MM.1S (cell line): ENCODE results near the gene HCST.

Source experiments
- EZH2 ChIP-seq: fragments of 300-600 bp; sonication (generic); optimal IDR thresholded peaks from 2 replicates; pipeline ENCODE3; 2017; ENCODE audit warnings: low read depth, mild to moderate bottlenecking, antibody characterized with exemption, low read length, mixed read lengths
- TF ChIP-seq, protein P1 (sequence below): fragments of 300-600 bp; sonication (generic); IDR thresholded peaks from 2 replicates; pipeline ENCODE4 v1.5.1; 2016; ENCODE audit warnings: antibody characterized with exemption, low read length, mixed read lengths

DNA sequence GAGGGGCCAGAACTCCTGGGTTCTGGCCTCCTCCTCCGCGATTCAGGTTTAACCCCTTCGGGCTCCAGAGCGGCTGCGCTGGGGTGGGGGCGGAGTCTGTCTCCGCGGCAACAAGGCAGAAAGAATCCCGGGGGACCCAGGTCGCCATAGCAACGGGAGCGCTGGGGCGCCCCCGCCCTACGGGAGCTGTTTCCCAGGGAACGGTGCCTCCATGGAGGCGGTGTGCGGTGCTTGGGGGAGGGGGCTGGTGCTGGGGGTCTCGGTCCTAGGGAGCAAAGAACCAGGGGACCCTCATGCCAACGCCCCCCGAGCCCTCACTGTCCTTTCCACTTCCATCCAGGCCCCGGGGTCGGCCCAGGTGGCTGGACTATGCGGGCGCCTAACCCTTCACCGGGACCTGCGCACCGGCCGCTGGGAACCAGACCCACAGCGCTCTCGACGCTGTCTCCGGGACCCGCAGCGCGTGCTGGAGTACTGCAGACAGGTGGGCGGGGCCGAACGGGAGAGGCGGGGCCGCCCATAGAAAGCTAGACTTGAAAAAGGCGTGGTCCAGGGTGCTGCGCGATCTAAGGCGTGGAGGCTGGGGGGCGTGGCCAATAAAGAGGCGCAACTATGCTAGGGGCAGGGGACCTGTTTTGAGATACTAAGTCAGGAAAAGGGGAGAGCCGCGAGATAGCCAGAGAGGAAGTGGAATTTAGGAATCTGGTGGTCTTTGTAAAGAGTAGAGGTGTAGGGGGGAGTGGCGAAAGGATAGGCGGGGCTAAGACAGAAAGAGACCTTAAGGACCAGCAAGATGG is 32.8 kb upstream of the HCST start:
- TF ChIP-seq, protein P1, sequence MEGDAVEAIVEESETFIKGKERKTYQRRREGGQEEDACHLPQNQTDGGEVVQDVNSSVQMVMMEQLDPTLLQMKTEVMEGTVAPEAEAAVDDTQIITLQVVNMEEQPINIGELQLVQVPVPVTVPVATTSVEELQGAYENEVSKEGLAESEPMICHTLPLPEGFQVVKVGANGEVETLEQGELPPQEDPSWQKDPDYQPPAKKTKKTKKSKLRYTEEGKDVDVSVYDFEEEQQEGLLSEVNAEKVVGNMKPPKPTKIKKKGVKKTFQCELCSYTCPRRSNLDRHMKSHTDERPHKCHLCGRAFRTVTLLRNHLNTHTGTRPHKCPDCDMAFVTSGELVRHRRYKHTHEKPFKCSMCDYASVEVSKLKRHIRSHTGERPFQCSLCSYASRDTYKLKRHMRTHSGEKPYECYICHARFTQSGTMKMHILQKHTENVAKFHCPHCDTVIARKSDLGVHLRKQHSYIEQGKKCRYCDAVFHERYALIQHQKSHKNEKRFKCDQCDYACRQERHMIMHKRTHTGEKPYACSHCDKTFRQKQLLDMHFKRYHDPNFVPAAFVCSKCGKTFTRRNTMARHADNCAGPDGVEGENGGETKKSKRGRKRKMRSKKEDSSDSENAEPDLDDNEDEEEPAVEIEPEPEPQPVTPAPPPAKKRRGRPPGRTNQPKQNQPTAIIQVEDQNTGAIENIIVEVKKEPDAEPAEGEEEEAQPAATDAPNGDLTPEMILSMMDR: no peak
- no peak for TF ChIP-seq EZH2
